Sigmoid colon (tissue), 7 donors: ENCODE results near the gene CDC42EP4. TPM values are rescaled to one million over a fixed set of nuclear protein-coding genes. Genes with fewer than 3 reads are reported as not detected.

ENCODE experiments used
- DNase-seq: peaks from one replicate; pipeline ENCODE4 v3.0.0-alpha.2; 2019
- H3K27ac ChIP-seq, 4 donors: fragments of 200-600 bp; sonication (generic); one replicate each; pipeline ENCODE4 v1.5.1; 2016 to 2019; ENCODE audit warnings: mild to moderate bottlenecking in 1 of 4
- H3K27me3 ChIP-seq, 3 donors: fragments of 200-600 bp; sonication (generic); one replicate each; pipeline ENCODE4 v1.5.1; 2019; ENCODE audit warnings: mild to moderate bottlenecking in 1 of 3
- H3K36me3 ChIP-seq, 4 donors: fragments of 200-600 bp; sonication (generic); one replicate each; pipeline ENCODE4 v1.5.1; 2016 to 2019
- H3K4me1 ChIP-seq, 4 donors: fragments of 200-600 bp; sonication (generic); one replicate each; pipeline ENCODE4 v1.5.1; 2017 to 2019
- H3K4me3 ChIP-seq, 4 donors: fragments of 200-600 bp; sonication (generic); one replicate each; pipeline ENCODE4 v1.5.1; 2017 to 2019; ENCODE audit warnings: mild to moderate bottlenecking in 2 of 4, moderate library complexity in 1 of 4
- H3K9me3 ChIP-seq, 4 donors: fragments of 200-600 bp in 3 of 4; sonication (generic) in 3 of 4; one replicate each; pipeline versions ENCODE4 v1.5.1 to v1.6.1; 2013 to 2019
- CTCF ChIP-seq, 4 experiments: fragments of 450-650 bp in 3 of 4; fragments of 200-600 bp in 1 of 4; IDR thresholded peaks; one replicate each; pipeline ENCODE4 v1.5.1; 2016 to 2019; ENCODE audit warnings: antibody characterized with exemption in 4 of 4, mild to moderate bottlenecking in 3 of 4, moderate library complexity in 2 of 4
- EP300 ChIP-seq, 4 donors: sonication (generic); formaldehyde crosslinking; IDR thresholded peaks; one replicate each; pipeline ENCODE4 v1.6.1; 2017; ENCODE audit warnings: antibody characterized with exemption in 4 of 4
- POLR2A ChIP-seq, 2 donors: fragments of 450-650 bp; IDR thresholded peaks; one replicate each; pipeline ENCODE4 v1.6.1; 2016; ENCODE audit warnings: antibody characterized with exemption in 2 of 2, mild to moderate bottlenecking in 2 of 2, moderate library complexity in 2 of 2
- POLR2AphosphoS5 ChIP-seq, 4 donors: sonication (generic); formaldehyde crosslinking; IDR thresholded peaks; one replicate each; pipeline ENCODE4 v1.6.1; 2017; ENCODE audit warnings: antibody characterized with exemption in 4 of 4
- WGBS, 2 donors: extraction: QIAGEN DNeasy Blood & Tissue Kit; methylation state at CpG; one replicate each; pipeline ENCODE4 v1.1.7; 2013; 5-methylcytosine and 5-hydroxymethylcytosine counted together
- intact Hi-C: fragments of 100-400 bp; cut with DNase I; formaldehyde crosslinking; loops from one replicate; pipeline ENCODE4 v1.15.1; 2023
- polyA plus RNA-seq, 3 donors: library from polyadenylated mRNA; stranded (reverse); fragments of 200-250 nt; gene quantifications; one replicate each; pipeline ENCODE4 v1.2.3, GENCODE V29; 2013
- total RNA-seq, 4 donors: library from RNA; depleted of rRNA; stranded (reverse); fragments of >200 nt; gene quantifications; one replicate each; pipeline ENCODE4 v1.1.0, GENCODE V29; 2016
- donor health status: healthy with polysubstance abuse.
- donor health status: Bipolar disorder and iron deficiency.
- donor health status: healthy.

Gene CDC42EP4
- total and polyA plus RNA-seq, 7 donors = 44.0 to 87.6 (median 68.1) TPM

GRCh38 chr17:73318427-73318813, 6.6 kb upstream of the CDC42EP4 start:
- H3K36me3 ChIP-seq = no peaks in the 10 kb centered on the region
- TF ChIP-seq POLR2A (IDR thresholded peaks at IDR 0.05) (no peak), POLR2AphosphoS5 (IDR thresholded peaks at IDR 0.05) (no peak), EP300 (IDR thresholded peaks at IDR 0.05) (no peak), CTCF (IDR thresholded peaks at IDR 0.05) (no peak)
- intact Hi-C loops = no loop called here
- no peaks in the 10 kb centered on the region for H3K27me3 ChIP-seq
- no peak for DNase-seq
- H3K4me1 ChIP-seq = peaks cover 0 to 19% (median 14%) of the 10 kb centered on the region in 4 donors
- WGBS, 2 donors = 96 to 97% methylated on average over 8 of the region's 8 CpGs
- peak overlapping the region in 1 of 4 donors; percentile 46 for H3K27ac ChIP-seq
- H3K4me3 ChIP-seq = no peak overlapping the region
- H3K9me3 ChIP-seq = no peaks in the 10 kb centered on the region

GRCh38 chr17:73317513-73318426, 6.0 kb upstream of the CDC42EP4 start:
- WGBS, 2 donors = 64 to 76% methylated on average over 9 of the region's 9 CpGs
- H3K9me3 ChIP-seq = no peaks in the 10 kb centered on the region
- no peak for DNase-seq
- intact Hi-C loops = no loop called here
- H3K4me1 ChIP-seq = peaks cover 0 to 20% (median 15%) of the 10 kb centered on the region in 4 donors
- H3K36me3 ChIP-seq = no peaks in the 10 kb centered on the region
- no peak overlapping the region for H3K4me3 ChIP-seq
- TF ChIP-seq POLR2A (IDR thresholded peaks at IDR 0.05) (no peak), POLR2AphosphoS5 (IDR thresholded peaks at IDR 0.05) (peak in 2 of 4 donors; percentile 52 to 54)
- H3K27me3 ChIP-seq = no peaks in the 10 kb centered on the region
- peak overlapping the region in 3 of 4 donors; percentile 30 to 46 (median 43) for H3K27ac ChIP-seq

- H3K27me3 ChIP-seq = no peaks in the 10 kb centered on the region
- WGBS, 2 donors = 58 to 59% methylated on average over 8 of the region's 8 CpGs
- no peak for TF ChIP-seq POLR2A (IDR thresholded peaks at IDR 0.05)
- no peak for TF ChIP-seq POLR2AphosphoS5 (IDR thresholded peaks at IDR 0.05)
- no peak for TF ChIP-seq CTCF (IDR thresholded peaks at IDR 0.05)
- no peak for TF ChIP-seq EP300 (IDR thresholded peaks at IDR 0.05)
- no peaks in the 10 kb centered on the region for H3K9me3 ChIP-seq
- H3K36me3 ChIP-seq = no peaks in the 10 kb centered on the region
- no peak for DNase-seq
- intact Hi-C loops = no loop called here
- peak overlapping the region in 3 of 4 donors; percentile 30 to 46 (median 43) for H3K27ac ChIP-seq
- no peak overlapping the region for H3K4me3 ChIP-seq
- peaks cover 0 to 26% (median 21%) of the 10 kb centered on the region in 4 donors for H3K4me1 ChIP-seq
These were observed 5.2 kb upstream of the CDC42EP4 start for GRCh38 chr17:73316919-73317505.

GRCh38 chr17:73315471-73315870, 3.7 kb upstream of the CDC42EP4 start:
- H3K27me3 ChIP-seq = no peaks in the 10 kb centered on the region
- intact Hi-C loops = no loop called here

More at GRCh38 chr17:73315471-73315870, 3.7 kb upstream of the CDC42EP4 start:
- Histone ChIP-seq H3K36me3 (no peaks in the 10 kb centered on the region), H3K27ac (no peak overlapping the region), H3K4me1 (peaks cover 0 to 26% (median 21%) of the 10 kb centered on the region in 4 donors), H3K4me3 (no peak overlapping the region), H3K9me3 (no peaks in the 10 kb centered on the region)
- DNase-seq = no peak
- TF ChIP-seq POLR2A (IDR thresholded peaks at IDR 0.05) (no peak), CTCF (IDR thresholded peaks at IDR 0.05) (no peak), POLR2AphosphoS5 (IDR thresholded peaks at IDR 0.05) (no peak), EP300 (IDR thresholded peaks at IDR 0.05) (no peak)
- WGBS, 2 donors = 58 to 59% methylated on average over 5 of the region's 5 CpGs
